GM18951 (cell line): ENCODE data around the gene PGP.

Experiments used
- POLR2A ChIP-seq: IDR thresholded peaks from 4 replicates; pipeline ENCODE4 v1.6.1; 2011; ENCODE audit warnings: mild to moderate bottlenecking; ENCODE audit not compliant: insufficient read length, insufficient read depth; ENCODE audit errors: extremely low read depth
- in situ Hi-C: fragments of 300-500 bp; cut with MboI; formaldehyde crosslinking; loops from one replicate; pipeline ENCODE4 v1.12.0; 2022; ENCODE audit warnings: low sequenced_read_pairs, mixed read lengths, inconsistent platforms; ENCODE audit not compliant: unreplicated experiment

Gene PGP

GRCh38 chr16:2233872-2234812, 19.5 kb upstream of the PGP start:
- in situ Hi-C loops: no loop called here
- TF ChIP-seq POLR2A: no peak

GRCh38 chr16:2233046-2233775, 18.6 kb upstream of the PGP start:
- peak; percentile 11 for TF ChIP-seq POLR2A
- in situ Hi-C loops: no loop called here

GRCh38 chr16:2232094-2232990, 17.7 kb upstream of the PGP start:
- in situ Hi-C loops: no loop called here
- no peak for TF ChIP-seq POLR2A

GRCh38 chr16:2231016-2231931, 16.6 kb upstream of the PGP start:
- TF ChIP-seq POLR2A: no peak
- in situ Hi-C loops: no loop called here

- in situ Hi-C loops: no loop called here
- no peak for TF ChIP-seq POLR2A
These were observed 15.7 kb upstream of the PGP start for GRCh38 chr16:2230376-2230775.

- in situ Hi-C loops: no loop called here
- TF ChIP-seq POLR2A: no peak
These were observed 15.1 kb upstream of the PGP start for GRCh38 chr16:2229632-2230250.

- no peak for TF ChIP-seq POLR2A
- in situ Hi-C loops: no loop called here
These were observed 14.5 kb upstream of the PGP start for GRCh38 chr16:2229091-2229490.

- TF ChIP-seq POLR2A: no peak
- in situ Hi-C loops: no loop called here
These were observed 13.7 kb upstream of the PGP start for GRCh38 chr16:2228161-2228824.

GRCh38 chr16:2226918-2227317, 12.3 kb upstream of the PGP start:
- in situ Hi-C loops: no loop called here
- no peak for TF ChIP-seq POLR2A

- in situ Hi-C loops: no loop called here
- TF ChIP-seq POLR2A: no peak
These were observed 11.7 kb upstream of the PGP start for GRCh38 chr16:2226245-2226793.

- no peak for TF ChIP-seq POLR2A
- in situ Hi-C loops: no loop called here
These were observed 9.4 kb upstream of the PGP start for GRCh38 chr16:2223942-2224486.
